B cell (primary cell): ENCODE measurements around the gene ASIC3. TPM values are rescaled to one million over a fixed set of nuclear protein-coding genes. Genes with fewer than 3 reads are reported as not detected.

Source experiments
- ATAC-seq: fragments of 200-7000 bp; cut with Tn5 transposase; one replicate; pipeline ENCODE4 v1.10.0; 2021; ENCODE audit warnings: low read depth, mild to moderate bottlenecking, moderate number of reproducible peaks, moderate library complexity
- CTCF ChIA-PET: fragments of 350-600 bp; sonication (Branson Sonifier 250); formaldehyde crosslinking; loops from one replicate; lab custom pipeline; 2021; ENCODE audit warnings: antibody characterized with exemption, inconsistent platforms; lab: Charles Lee
- POLR2A ChIA-PET: fragments of 350-600 bp; sonication (Branson Sonifier 250); formaldehyde crosslinking; loops from one replicate; lab custom pipeline; 2021; ENCODE audit warnings: antibody characterized with exemption; lab: Charles Lee
- DNase-seq: peaks from one replicate; pipeline ENCODE4 v3.0.0; 2013
- H2AFZ ChIP-seq: 2 replicates; pipeline ENCODE4 v1.6.1; 2012; ENCODE audit warnings: mild to moderate bottlenecking, low read depth, low read length; ENCODE audit not compliant: insufficient read depth, poor library complexity, severe bottlenecking
- H3K27ac ChIP-seq, 2 donors: 1 replicate in 1 of 2; 2 replicates in 1 of 2; pipeline ENCODE4 v1.5.1; 2012 to 2013; ENCODE audit warnings: low read length in 2 of 2, mild to moderate bottlenecking in 2 of 2, moderate library complexity in 1 of 2
- H3K27me3 ChIP-seq, 4 experiments: fragments of 200-600 bp in 1 of 4; sonication (generic) in 1 of 4; replicated peaks in 1 of 4; 1 replicate in 2 of 4; 2 replicates in 2 of 4; pipeline versions ENCODE4 v1.6.1 to v1.7.0; 2013 to 2016; ENCODE audit warnings: low read length in 3 of 4, mild to moderate bottlenecking in 2 of 4, mixed read lengths in 1 of 4, moderate library complexity in 1 of 4; ENCODE audit not compliant: insufficient read depth in 4 of 4, control insufficient read depth in 3 of 4; ENCODE audit errors: control extremely low read depth in 1 of 4
- H3K36me3 ChIP-seq, 2 experiments: replicated peaks in 1 of 2; 1 replicate in 1 of 2; 2 replicates in 1 of 2; pipeline versions ENCODE4 v1.6.1 to v1.7.1; 2013; ENCODE audit warnings: low read length in 1 of 2; ENCODE audit not compliant: insufficient read depth in 2 of 2, control insufficient read depth in 1 of 2; ENCODE audit errors: control extremely low read depth in 1 of 2, extremely low read depth in 1 of 2
- H3K4me1 ChIP-seq, 2 donors: fragments of 200-600 bp in 1 of 2; sonication (generic) in 1 of 2; 1 replicate in 1 of 2; 2 replicates in 1 of 2; pipeline versions ENCODE4 v1.5.1 to v1.6.1; 2013 to 2017; ENCODE audit warnings: low read length in 2 of 2; ENCODE audit not compliant: control insufficient read depth in 2 of 2, insufficient read depth in 2 of 2
- H3K4me2 ChIP-seq: replicated peaks from 2 replicates; pipeline ENCODE3; 2012; ENCODE audit warnings: mild to moderate bottlenecking, low read depth, low read length; ENCODE audit not compliant: poor library complexity, severe bottlenecking
- H3K4me3 ChIP-seq, 5 experiments: fragments of 200-600 bp in 1 of 5; sonication (generic) in 1 of 5; 1 replicate in 3 of 5; 2 replicates in 2 of 5; pipeline versions ENCODE4 v1.5.1 to v1.7.0; 2011 to 2016; ENCODE audit warnings: low read length in 4 of 5, mild to moderate bottlenecking in 4 of 5, low read depth in 2 of 5, control low read depth in 1 of 5, moderate library complexity in 1 of 5; ENCODE audit not compliant: insufficient read depth in 1 of 5; ENCODE audit errors: control extremely low read depth in 1 of 5, extremely low read depth in 1 of 5
- H3K79me2 ChIP-seq: fragments of 200-600 bp; sonication (generic); one replicate; pipeline ENCODE4 v1.6.0; 2016; ENCODE audit warnings: low read length; ENCODE audit not compliant: control insufficient read depth, insufficient read depth
- H3K9ac ChIP-seq: fragments of 200-600 bp; sonication (generic); 2 replicates; pipeline ENCODE4 v1.6.1; 2017; ENCODE audit warnings: mild to moderate bottlenecking, low read length, moderate library complexity
- H3K9me3 ChIP-seq, 3 donors: one replicate each; pipeline versions ENCODE4 v1.6.1 to v1.7.1; 2013; ENCODE audit warnings: low read length in 2 of 3; ENCODE audit not compliant: control insufficient read depth in 2 of 3, insufficient read depth in 1 of 3; ENCODE audit errors: control extremely low read depth in 1 of 3
- H4K20me1 ChIP-seq: 2 replicates; pipeline ENCODE4 v1.6.0; 2012; ENCODE audit warnings: mild to moderate bottlenecking, low read length; ENCODE audit not compliant: insufficient read depth, control insufficient read depth, poor library complexity, severe bottlenecking
- H3K27ac Mint-ChIP-seq: one replicate; pipeline ENCODE4 v1.8.0; 2021; ENCODE audit warnings: mixed read lengths
- H3K27me3 Mint-ChIP-seq: one replicate; pipeline ENCODE4 v1.8.0; 2021; ENCODE audit warnings: mixed read lengths
- H3K4me1 Mint-ChIP-seq: one replicate; pipeline ENCODE4 v1.8.0; 2021; ENCODE audit warnings: mixed read lengths
- H3K4me3 Mint-ChIP-seq: one replicate; pipeline ENCODE4 v1.8.0; 2021; ENCODE audit warnings: mixed read lengths
- H3K9me3 Mint-ChIP-seq: one replicate; pipeline ENCODE4 v1.8.0; 2022; ENCODE audit warnings: mixed read lengths; ENCODE audit not compliant: insufficient read depth
- EZH2 ChIP-seq: IDR thresholded peaks from 2 replicates; pipeline ENCODE4 v1.6.1; 2012; ENCODE audit warnings: borderline replicate concordance, low read depth, mild to moderate bottlenecking, moderate library complexity, low read length; ENCODE audit not compliant: insufficient read depth, poor library complexity, severe bottlenecking
- WGBS: methylation state at CpG from one replicate; pipeline ENCODE4 v1.1.5; 2013; ENCODE audit warnings: missing lambda C conversion rate; ENCODE audit not compliant: insufficient coverage; 5-methylcytosine and 5-hydroxymethylcytosine counted together
- intact Hi-C: fragments of 100-400 bp; cut with micrococcal nuclease; formaldehyde crosslinking; loops from one replicate; pipeline ENCODE4 v1.10.0; 2022
- polyA plus RNA-seq: library from polyadenylated mRNA; depleted of rRNA; stranded (reverse); fragments of >200 nt; gene quantifications from 2 replicates; pipeline ENCODE4 v1.2.3, GENCODE V29; 2012
- total RNA-seq, 2 donors: library from RNA; stranded (reverse); fragments of 120-200 nt in 1 of 2; gene quantifications; 1 replicate in 1 of 2; 2 replicates in 1 of 2; pipeline versions ENCODE4 v1.2.3 to v1.2.4, GENCODE V29; 2013 to 2022
- TF ChIP-seq, protein P1 (sequence below): fragments of 200-600 bp; IDR thresholded peaks from one replicate; pipeline ENCODE4 v1.8.0; 2022; ENCODE audit warnings: antibody characterized with exemption, mild to moderate bottlenecking

The ASIC3 gene
- total and polyA plus RNA-seq, 2 donors (not counting 1 experiment from before 2014, with no cell fraction given): 4.8 to 5.0 TPM

DNA sequence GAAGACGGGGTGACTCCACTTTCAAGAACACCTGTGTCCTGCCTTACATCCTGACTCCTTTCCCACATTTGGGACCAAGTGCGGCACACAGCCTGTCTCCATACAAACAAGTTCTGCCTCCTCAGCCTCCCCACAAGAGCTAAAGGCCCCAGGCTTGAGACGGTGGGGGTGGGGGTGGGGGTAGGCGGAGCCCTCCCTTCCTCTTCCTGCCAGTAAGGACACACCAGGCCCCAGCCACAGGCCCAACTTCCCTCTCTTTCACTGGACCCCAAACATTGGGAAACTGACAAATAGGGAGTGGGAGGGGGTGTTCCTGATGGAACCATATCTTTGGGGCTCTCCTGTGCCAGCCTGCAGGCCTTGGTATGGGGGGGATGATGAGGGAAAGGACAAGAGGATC is 4.8 kb downstream of the ASIC3 start:
- no peaks in the 10 kb centered on the region for H3K36me3 ChIP-seq
- H3K4me2 ChIP-seq: no peak overlapping the region
- intact Hi-C loops: no loop called here
- POLR2A ChIA-PET: interaction anchor here (0.6 kb wide), 1 partner anchor 22 kb away, joined by 3 read pairs; no protein-coding TSS in a partner anchor
- peaks cover 6% of the 10 kb centered on the region for H3K79me2 ChIP-seq
- ATAC-seq (no peak), DNase-seq (no peak)
- peaks cover 10 to 11% of the 10 kb centered on the region in 2 donors for H3K4me1 ChIP-seq
- H3K9me3 ChIP-seq: no peaks in the 10 kb centered on the region
- H3K4me3 ChIP-seq: no peak overlapping the region
- peaks cover 0 to 13% (median 3%) of the 10 kb centered on the region in 4 experiments for H3K27me3 ChIP-seq
- 100% methylated on average over 1 of the region's 4 CpGs for WGBS
- no peak overlapping the region for H2AFZ ChIP-seq
- CTCF ChIA-PET: interaction anchor here (0.8 to 1.3 kb wide), 2 partner anchors 25 to 32 kb away, joined by 3 read pairs; partner anchors contain the start of gene ABCB8
- Mint-ChIP-seq H3K27ac (no peak overlapping the region), H3K27me3 (peaks cover 6% of the 10 kb centered on the region), H3K4me1 (peaks cover 16% of the 10 kb centered on the region), H3K4me3 (no peak overlapping the region), H3K9me3 (no peaks in the 10 kb centered on the region)
- H3K9ac ChIP-seq: no peak overlapping the region
- H4K20me1 ChIP-seq: no peaks in the 10 kb centered on the region
- H3K27ac ChIP-seq: no peak overlapping the region
- TF ChIP-seq, protein P1, sequence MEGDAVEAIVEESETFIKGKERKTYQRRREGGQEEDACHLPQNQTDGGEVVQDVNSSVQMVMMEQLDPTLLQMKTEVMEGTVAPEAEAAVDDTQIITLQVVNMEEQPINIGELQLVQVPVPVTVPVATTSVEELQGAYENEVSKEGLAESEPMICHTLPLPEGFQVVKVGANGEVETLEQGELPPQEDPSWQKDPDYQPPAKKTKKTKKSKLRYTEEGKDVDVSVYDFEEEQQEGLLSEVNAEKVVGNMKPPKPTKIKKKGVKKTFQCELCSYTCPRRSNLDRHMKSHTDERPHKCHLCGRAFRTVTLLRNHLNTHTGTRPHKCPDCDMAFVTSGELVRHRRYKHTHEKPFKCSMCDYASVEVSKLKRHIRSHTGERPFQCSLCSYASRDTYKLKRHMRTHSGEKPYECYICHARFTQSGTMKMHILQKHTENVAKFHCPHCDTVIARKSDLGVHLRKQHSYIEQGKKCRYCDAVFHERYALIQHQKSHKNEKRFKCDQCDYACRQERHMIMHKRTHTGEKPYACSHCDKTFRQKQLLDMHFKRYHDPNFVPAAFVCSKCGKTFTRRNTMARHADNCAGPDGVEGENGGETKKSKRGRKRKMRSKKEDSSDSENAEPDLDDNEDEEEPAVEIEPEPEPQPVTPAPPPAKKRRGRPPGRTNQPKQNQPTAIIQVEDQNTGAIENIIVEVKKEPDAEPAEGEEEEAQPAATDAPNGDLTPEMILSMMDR: no peak

DNA sequence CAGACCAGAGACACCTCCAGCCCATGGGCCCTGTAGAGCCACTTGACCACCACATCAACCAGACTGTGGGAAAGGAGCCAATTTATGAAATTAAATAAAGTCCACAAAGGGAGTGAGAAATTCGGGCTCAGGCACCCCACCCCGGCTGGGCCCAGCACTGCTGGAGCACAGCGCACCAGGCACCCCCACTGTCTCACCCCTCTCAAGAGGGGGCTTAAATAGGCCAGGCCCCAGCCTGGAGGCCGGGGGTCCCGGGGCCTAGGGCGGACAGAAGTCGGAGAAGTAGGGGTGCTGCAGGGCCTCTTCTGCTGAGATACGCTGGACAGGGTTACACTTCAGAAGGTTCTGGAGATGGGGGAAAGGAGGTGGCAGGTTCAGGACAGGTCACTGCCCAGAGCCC is 5.4 kb downstream of the ASIC3 start:
- POLR2A ChIA-PET: no interaction called here
- Histone ChIP-seq H3K27me3 (peaks cover 0 to 13% (median 3%) of the 10 kb centered on the region in 4 experiments), H3K36me3 (no peaks in the 10 kb centered on the region), H3K4me1 (peaks cover 13 to 18% of the 10 kb centered on the region in 2 donors), H2AFZ (no peak overlapping the region), H3K4me2 (no peak overlapping the region), H4K20me1 (no peaks in the 10 kb centered on the region), H3K9me3 (no peaks in the 10 kb centered on the region), H3K27ac (no peak overlapping the region), H3K4me3 (no peak overlapping the region), H3K9ac (no peak overlapping the region), H3K79me2 (peaks cover 6% of the 10 kb centered on the region)
- CTCF ChIA-PET: no interaction called here
- peaks cover 6% of the 10 kb centered on the region for H3K27me3 Mint-ChIP-seq
- intact Hi-C loops: no loop called here
- H3K4me1 Mint-ChIP-seq: peaks cover 19% of the 10 kb centered on the region
- no peak overlapping the region for H3K4me3 Mint-ChIP-seq
- DNase-seq (no peak), ATAC-seq (no peak)
- TF ChIP-seq, protein P1: no peak
- TF ChIP-seq EZH2: no peak
- H3K27ac Mint-ChIP-seq: no peak overlapping the region
- WGBS: 95% methylated on average over 6 of the region's 8 CpGs
- no peaks in the 10 kb centered on the region for H3K9me3 Mint-ChIP-seq
